ENCODE results near the gene ATP8A1.
"Not testable (repeated sequence)": the region's sequence is repeated elsewhere in the genome, so short reads cannot be mapped to it uniquely, and the experiment has no call there.

The ATP8A1 gene

DNA sequence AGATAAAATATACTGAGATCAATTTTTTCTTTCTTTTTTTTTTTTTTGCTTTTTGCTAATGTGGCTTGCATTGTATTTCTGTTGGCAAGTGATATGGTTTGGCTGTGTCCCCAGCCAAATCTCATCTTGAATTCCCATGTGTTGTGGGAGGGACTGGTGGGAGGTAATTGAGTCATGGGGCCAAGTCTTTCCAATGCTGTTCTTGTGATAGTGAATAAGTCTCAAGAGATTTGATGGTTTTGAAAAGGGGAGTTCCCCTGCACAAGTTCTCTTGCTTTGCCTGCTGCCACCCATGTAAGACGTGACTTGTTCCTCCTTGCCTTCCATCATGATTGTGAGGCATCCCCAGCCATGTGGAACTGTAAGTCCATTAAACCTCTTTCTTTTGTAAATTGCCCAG, 195.7 kb downstream of the ATP8A1 start:
- FAIRE-seq: not testable (repeated sequence)

DNA sequence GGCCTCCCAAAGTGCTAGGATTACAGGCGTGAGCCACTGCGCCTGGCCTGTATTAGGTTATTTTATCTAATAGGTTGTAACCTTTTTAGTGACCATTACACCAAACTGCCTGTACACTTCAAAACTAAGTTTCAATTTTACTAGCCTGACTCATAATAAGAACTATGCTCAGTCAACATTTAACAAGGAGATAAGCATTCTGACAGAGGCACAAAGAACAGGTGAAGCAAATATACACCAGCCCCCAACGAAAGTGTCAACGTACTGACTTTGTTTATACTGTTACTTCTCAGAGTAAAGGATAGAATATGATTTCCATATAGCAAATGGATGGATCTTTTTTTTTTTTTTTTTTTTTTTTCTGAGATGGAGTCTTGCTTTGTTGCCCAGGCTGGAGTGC, 196.9 kb downstream of the ATP8A1 start:
- FAIRE-seq: no peak

DNA sequence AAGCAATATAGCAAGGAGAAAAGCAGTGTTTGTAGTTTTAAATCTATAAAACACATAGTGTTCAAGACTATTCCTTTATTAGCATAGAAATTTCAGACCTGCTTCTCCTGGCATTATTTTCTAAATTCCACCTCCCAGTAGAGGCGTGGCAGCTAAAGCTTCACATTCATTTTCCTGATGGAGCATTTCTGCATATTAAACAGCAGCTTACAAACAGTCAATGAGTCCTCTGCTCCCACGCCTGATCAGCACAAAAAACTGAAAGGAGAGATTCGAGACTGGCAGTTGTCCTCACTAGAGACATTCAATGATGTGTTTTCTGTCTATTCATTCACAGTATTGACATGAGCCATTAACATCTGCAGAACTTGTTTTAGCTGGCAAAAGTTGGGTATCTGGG, 198.2 kb downstream of the ATP8A1 start:
- no peak for FAIRE-seq

GRCh38 chr4:42454755-42455420, 202.0 kb downstream of the ATP8A1 start:
- no peak for FAIRE-seq

GRCh38 chr4:42453612-42454011, 203.3 kb downstream of the ATP8A1 start:
- no peak for FAIRE-seq

DNA sequence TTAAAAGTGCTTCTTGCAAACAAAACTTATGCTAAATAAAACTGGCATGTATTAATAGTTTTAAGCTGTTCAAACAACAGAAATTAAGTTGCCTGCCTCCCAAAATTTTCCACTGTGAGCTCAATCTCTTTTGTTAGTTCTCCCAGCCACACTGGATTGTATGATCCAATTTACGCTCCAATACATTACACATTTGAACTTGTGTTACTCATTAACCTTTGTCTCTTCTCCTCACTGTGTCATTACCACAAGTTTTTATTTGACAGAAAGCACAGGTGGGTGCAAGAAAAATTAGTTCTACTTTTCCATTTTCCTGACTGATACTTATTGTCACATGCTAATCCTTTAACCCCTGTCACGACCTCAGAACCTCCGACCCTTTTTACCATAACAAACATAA, 204.1 kb downstream of the ATP8A1 start:
- FAIRE-seq: no peak

DNA sequence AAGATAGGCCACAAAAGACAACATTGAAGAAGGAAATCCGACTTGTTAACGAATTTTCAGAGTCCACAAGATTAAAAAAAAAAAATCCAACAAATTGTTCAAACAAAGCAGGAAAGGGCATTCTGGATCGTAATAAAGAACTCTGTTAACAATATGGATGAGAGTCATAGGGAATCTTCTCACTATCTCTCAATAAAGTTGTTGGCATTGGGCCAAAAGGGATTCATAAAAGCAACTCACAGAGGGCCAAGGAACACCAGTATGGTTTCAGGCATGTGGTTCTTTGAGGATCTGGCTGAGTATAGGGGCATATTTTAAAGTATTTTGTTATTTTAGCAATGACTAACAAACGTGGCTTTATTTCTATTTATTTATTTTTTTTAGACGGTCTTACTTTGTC, 210.1 kb downstream of the ATP8A1 start:
- no peak for FAIRE-seq

GRCh38 chr4:42445038-42445437, 211.9 kb downstream of the ATP8A1 start:
- no peak for FAIRE-seq

- no peak for FAIRE-seq
These were observed 214.3 kb downstream of the ATP8A1 start for GRCh38 chr4:42442601-42443000.

DNA sequence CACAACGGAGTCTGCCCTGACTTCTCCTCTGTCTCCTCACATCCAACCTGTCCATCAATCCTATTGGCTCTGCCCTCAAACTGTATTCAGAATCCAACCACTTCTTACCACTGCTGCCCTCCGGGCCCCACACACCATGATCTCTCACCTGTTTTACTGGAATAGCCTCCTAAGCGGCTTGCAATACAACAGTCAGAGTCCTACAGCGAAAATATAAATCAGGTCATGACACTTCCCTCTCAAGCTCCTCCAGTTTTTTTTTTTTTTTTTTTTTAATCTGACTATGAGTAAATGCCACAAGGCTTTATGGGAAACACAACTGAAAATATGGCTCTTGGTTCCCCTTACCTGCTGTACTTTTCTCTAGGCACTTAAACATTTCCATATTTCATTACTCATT, 216.8 kb downstream of the ATP8A1 start:
- no peak for FAIRE-seq

DNA sequence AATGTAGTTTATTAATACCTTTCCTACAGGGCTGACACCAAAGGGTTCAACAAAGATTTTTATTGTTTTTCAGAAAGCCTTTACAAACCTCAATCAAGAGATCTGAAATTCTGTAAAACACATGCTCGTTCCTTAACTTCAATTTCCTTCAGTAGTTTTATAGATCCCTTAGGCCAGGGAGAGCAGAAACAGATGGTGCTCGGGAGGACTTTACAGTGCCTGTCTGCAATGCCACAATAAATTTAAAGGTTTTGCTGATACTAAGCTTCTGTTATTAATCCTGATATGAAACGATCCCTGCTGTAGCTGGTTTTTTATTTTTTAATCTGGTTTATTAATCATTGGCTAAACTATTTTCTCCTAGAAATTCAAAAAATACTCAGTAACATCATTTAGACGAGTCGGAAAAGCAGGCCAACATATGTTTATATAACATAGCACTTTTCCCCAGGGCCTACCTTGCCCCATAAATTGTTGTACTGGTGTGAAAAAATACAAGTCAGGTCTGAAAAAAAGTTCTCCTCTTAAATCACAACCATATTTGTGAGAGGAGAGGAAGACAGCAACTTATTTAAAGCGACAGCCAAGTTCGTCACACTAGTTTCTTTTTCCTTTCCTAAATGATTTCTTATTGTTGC, 219.9 kb downstream of the ATP8A1 start:
- FAIRE-seq: no peak

- FAIRE-seq: no peak
These were observed 228.9 kb downstream of the ATP8A1 start for GRCh38 chr4:42428036-42428435.

DNA sequence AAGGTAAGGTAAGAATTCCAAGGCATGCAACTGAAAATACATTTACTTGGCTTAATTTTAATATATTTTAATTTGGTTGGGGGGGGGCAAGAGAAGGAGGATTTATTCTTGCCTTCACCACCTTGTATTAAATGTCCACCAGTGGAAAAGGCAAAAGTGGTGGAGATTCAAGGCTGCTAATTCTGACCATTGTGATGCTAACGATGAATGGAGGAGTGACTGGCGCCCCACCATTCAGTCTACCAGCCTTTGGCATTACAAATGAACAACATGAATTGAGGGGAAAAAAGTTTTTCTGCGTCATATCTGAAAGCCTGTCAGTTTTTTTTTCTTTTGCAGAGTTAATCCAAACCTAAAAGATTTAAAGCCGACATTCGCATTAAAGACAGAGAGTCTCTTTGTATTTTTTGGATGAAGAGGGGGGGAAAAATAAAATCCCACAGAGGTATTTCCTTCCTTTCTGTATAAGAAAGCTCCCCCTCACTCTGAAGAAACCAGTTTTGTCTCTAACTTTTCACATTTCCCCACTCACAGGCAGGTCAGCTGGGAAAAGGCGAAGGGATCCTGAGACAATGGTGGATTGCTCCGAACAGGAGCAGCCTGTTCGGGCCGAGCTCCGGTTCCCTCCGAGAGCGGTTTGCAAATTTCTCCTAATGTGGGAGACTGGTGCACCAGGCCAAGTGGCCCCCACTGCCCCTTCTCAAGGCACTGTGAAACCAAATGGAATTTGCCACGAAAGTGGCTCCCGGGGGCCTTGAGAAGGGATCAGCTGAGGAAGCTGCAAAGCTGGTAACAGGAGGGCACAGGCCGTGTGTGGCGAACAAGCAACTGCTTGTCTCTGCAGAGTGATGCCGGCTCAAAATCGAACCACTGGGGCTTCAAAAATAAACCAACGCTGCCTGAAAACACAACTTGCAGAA, 231.5 kb downstream of the ATP8A1 start:
- FAIRE-seq: no peak

DNA sequence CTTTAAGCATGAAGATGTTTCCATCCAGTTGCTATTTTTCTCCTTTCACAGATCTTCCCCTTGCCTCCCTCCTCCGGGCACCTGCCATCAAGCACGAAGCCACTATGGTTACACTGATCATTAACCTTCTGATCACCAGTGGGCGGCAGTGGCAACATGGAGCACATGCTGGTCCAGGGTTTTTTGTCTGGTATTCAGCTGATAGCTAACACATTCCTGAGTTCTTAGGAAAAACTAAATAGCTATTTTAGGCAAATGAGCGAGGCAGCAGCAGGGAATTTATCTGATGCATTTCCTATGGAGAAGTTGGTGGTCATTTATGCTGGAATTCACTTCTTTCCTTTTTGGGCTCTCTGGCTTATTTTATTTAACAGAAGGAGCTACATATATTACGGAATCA, 236.8 kb downstream of the ATP8A1 start:
- no peak for FAIRE-seq

DNA sequence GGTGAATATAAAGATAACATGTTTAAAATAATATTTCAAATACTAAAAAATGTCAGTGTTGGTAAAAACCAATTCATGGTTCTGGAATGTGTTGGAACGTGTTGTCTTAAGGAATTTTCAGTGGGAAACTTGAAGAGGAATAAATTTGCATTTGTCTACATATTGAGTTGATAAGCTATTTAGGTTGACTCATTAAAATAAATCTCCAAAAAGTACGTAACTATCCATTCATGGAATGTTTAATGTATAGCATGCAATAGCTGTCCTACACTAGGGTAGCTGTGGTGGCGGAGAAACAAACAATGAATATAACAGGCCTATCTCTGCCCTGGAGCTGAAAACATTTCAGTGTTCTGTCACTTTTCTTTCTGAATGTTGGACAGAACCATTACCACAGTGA, 239.4 kb downstream of the ATP8A1 start:
- no peak for FAIRE-seq

- no peak for FAIRE-seq
These were observed 240.9 kb downstream of the ATP8A1 start for GRCh38 chr4:42416017-42416416.

GRCh38 chr4:42415281-42415680, 241.6 kb downstream of the ATP8A1 start:
- FAIRE-seq: no peak

GRCh38 chr4:42412251-42412650, 244.7 kb downstream of the ATP8A1 start:
- FAIRE-seq: no peak

- FAIRE-seq: no peak
These were observed 245.1 kb downstream of the ATP8A1 start for GRCh38 chr4:42411803-42412202.

- FAIRE-seq: no peak
These were observed 246.5 kb downstream of the ATP8A1 start for GRCh38 chr4:42410446-42410845.

- FAIRE-seq: no peak
These were observed 252.9 kb downstream of the ATP8A1 start for GRCh38 chr4:42404001-42404400.

DNA sequence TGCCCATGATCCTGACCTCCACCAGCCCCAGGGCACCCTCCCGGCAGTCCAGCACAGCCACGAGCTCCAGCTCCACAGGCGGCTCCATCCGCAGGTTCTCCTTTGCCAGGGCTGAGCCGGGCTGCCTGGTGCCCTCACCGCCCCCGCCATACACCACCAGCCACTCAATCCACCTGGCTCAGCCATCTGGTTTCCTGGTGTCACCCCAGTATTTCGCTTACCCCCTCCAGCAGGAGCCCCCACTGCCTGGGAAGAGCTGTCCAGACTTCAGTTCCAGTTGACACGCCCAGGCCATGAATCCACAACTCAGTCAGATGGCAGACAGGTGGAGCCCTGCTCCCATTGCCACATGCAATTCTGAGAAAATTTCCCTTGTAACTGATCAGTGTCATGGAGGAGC, 255.7 kb downstream of the ATP8A1 start:
- no peak for FAIRE-seq

DNA sequence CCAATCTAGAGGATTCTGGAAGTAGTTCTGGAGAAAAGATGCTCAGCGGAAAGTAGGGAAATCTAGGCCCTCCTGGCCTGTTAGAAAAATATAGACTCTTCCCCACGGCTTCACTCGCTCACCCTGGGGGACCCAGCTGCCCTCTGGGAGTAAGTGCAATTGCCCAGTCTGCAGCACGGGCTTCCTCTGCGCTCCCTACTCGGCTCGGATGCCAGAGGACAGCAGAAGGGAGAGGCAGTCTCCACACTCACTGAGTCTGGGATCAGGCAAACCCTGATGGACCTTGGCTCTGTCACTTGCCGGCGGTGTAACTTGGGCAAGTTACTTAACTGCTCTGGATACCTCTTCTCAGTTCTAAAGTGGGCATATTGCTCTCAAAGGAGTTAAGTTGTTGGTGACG, 257.5 kb downstream of the ATP8A1 start:
- FAIRE-seq: no peak

- no peak for FAIRE-seq
These were observed 258.0 kb downstream of the ATP8A1 start for GRCh38 chr4:42398871-42399331.

All from colon (tissue), 2 donors.